Right cardiac atrium (tissue), 5 donors: Measurements from ENCODE around the gene DDX46. TPM values are rescaled to one million over a fixed set of nuclear protein-coding genes. Genes with fewer than 3 reads are reported as not detected.
"Not testable (repeated sequence)": the region's sequence is repeated elsewhere in the genome, so short reads cannot be mapped to it uniquely, and the experiment has no call there.

Experiments
- ATAC-seq, 2 donors: fragments of 200-7000 bp; cut with Tn5 transposase; one replicate each; pipeline versions ENCODE4 v1.8.0 to v1.9.1; 2020; ENCODE audit warnings: moderate library complexity in 2 of 2, mild to moderate bottlenecking in 1 of 2
- DNase-seq, 3 donors: peaks; one replicate each; pipeline ENCODE4 v3.0.0-alpha.2; 2020
- H3K27ac ChIP-seq: one replicate; pipeline ENCODE4 v1.5.1; 2013; ENCODE audit warnings: mild to moderate bottlenecking, low read length, control low read depth, moderate library complexity
- H3K27me3 ChIP-seq: one replicate; pipeline ENCODE4 v1.6.1; 2013; ENCODE audit not compliant: control insufficient read depth, insufficient read depth
- H3K4me1 ChIP-seq: one replicate; pipeline ENCODE4 v1.6.1; 2013; ENCODE audit warnings: low read length; ENCODE audit not compliant: control insufficient read depth, insufficient read depth
- H3K4me3 ChIP-seq: one replicate; pipeline ENCODE4 v1.5.1; 2013; ENCODE audit warnings: low read length, control low read depth
- H3K9me3 ChIP-seq: one replicate; pipeline ENCODE4 v1.6.1; 2013; ENCODE audit warnings: low read length; ENCODE audit not compliant: control insufficient read depth
- WGBS: extraction: QIAGEN DNeasy Blood & Tissue Kit; methylation state at CpG from one replicate; pipeline ENCODE4 v1.1.7; 2013; 5-methylcytosine and 5-hydroxymethylcytosine counted together
- intact Hi-C, 4 donors: fragments of 100-400 bp; cut with DNase I; formaldehyde crosslinking; loops; one replicate each; pipeline versions ENCODE4 v1.11.0 to v1.14.0; 2022 to 2023
- polyA plus RNA-seq: library from polyadenylated mRNA; stranded (reverse); fragments of 200-250 nt; gene quantifications from one replicate; pipeline ENCODE4 v1.2.3, GENCODE V29; 2013
- total RNA-seq, 4 donors: library from RNA; stranded (reverse); fragmentation: NEBNext Ultra II Directional; extraction: Animal tissue kit (Norgen Biotek cat#: 25700); gene quantifications; one replicate each; pipeline ENCODE4 v1.2.1, GENCODE V29; 2021
- donor health status: healthy with polysubstance abuse.
- donor health status: DM: no; HTN: yes; CAD: no.
- donor health status: DM: no; HTN: no; CAD: no.
- donor health status: DM: no; HTN: yes; CAD: no; lungs with severe emphysema.
- donor health status: DM: yes; HTN: yes; CAD: no.

DDX46 gene
- total and polyA plus RNA-seq, 5 donors, result 14.3 to 31.1 (median 24.5) TPM

- H3K27me3 ChIP-seq, result no peaks in the 10 kb centered on the region
- no peak overlapping the region for H3K4me3 ChIP-seq
- H3K27ac ChIP-seq, result no peak overlapping the region
- 74% methylated on average over 4 of the region's 4 CpGs for WGBS
- intact Hi-C loops, result no loop called here
- no peak for ATAC-seq
- H3K9me3 ChIP-seq, result no peaks in the 10 kb centered on the region
- DNase-seq, result no peak
- no peaks in the 10 kb centered on the region for H3K4me1 ChIP-seq
Observed at GRCh38 chr5:134818776-134819175, 60.2 kb downstream of the DDX46 start.

GRCh38 chr5:134819407-134819963 is 60.9 kb downstream of the DDX46 start:
- 93% methylated on average over 4 of the region's 4 CpGs for WGBS
- no peak for ATAC-seq
- no peak overlapping the region for H3K27ac ChIP-seq

GRCh38 chr5:134821841-134822240 is 63.3 kb downstream of the DDX46 start:
- H3K27me3 ChIP-seq, result no peaks in the 10 kb centered on the region
- H3K27ac ChIP-seq, result no peak overlapping the region
- H3K9me3 ChIP-seq, result no peaks in the 10 kb centered on the region
- no peak for DNase-seq
- no peak overlapping the region for H3K4me3 ChIP-seq
- intact Hi-C loops, result no loop called here
- no peak for ATAC-seq
- H3K4me1 ChIP-seq, result no peaks in the 10 kb centered on the region
- 89% methylated on average over 7 of the region's 7 CpGs for WGBS

More at GRCh38 chr5:134819407-134819963, 60.9 kb downstream of the DDX46 start:
- no peaks in the 10 kb centered on the region for H3K27me3 ChIP-seq
- intact Hi-C loops, result no loop called here
- no peak overlapping the region for H3K4me3 ChIP-seq
- DNase-seq, result no peak
- H3K9me3 ChIP-seq, result no peaks in the 10 kb centered on the region
- H3K4me1 ChIP-seq, result no peaks in the 10 kb centered on the region

- DNase-seq (no peak), ATAC-seq (no peak)
- H3K4me1 ChIP-seq, result no peaks in the 10 kb centered on the region
- H3K9me3 ChIP-seq, result no peaks in the 10 kb centered on the region
- intact Hi-C loops, result no loop called here
- no peak overlapping the region for H3K27ac ChIP-seq
- WGBS, result 97% methylated on average over 1 of the region's 1 CpG
- no peak overlapping the region for H3K4me3 ChIP-seq
- no peaks in the 10 kb centered on the region for H3K27me3 ChIP-seq
Observed at GRCh38 chr5:134824681-134825080, 66.1 kb downstream of the DDX46 start.

- Histone ChIP-seq H3K4me3 (no peak overlapping the region), H3K9me3 (no peaks in the 10 kb centered on the region), H3K27me3 (no peaks in the 10 kb centered on the region), H3K27ac (no peak overlapping the region), H3K4me1 (no peaks in the 10 kb centered on the region)
- WGBS, result 86% methylated on average over 7 of the region's 7 CpGs
- ATAC-seq (no peak), DNase-seq (no peak)
- intact Hi-C loops, result no loop called here
Observed at GRCh38 chr5:134825212-134825611, 66.6 kb downstream of the DDX46 start.

GRCh38 chr5:134833340-134834032 is 74.9 kb downstream of the DDX46 start:
- no peak for DNase-seq
- whole genome bisulfite sequencing, result 87% methylated on average over 3 of the region's 3 CpGs
- no peak overlapping the region for H3K4me3 ChIP-seq
- no peaks in the 10 kb centered on the region for H3K9me3 ChIP-seq
- intact Hi-C loops, result no loop called here
- H3K4me1 ChIP-seq, result peaks cover 1% of the 10 kb centered on the region
- no peak for ATAC-seq
- H3K27me3 ChIP-seq, result no peaks in the 10 kb centered on the region
- H3K27ac ChIP-seq, result no peak overlapping the region

GRCh38 chr5:134835623-134836022 is 77.0 kb downstream of the DDX46 start:
- ATAC-seq, result no peak
- intact Hi-C loops, result no loop called here
- WGBS, result 99% methylated on average over 2 of the region's 2 CpGs
- DNase-seq, result no peak
- no peak overlapping the region for H3K27ac ChIP-seq
- H3K27me3 ChIP-seq, result no peaks in the 10 kb centered on the region
- peaks cover 1% of the 10 kb centered on the region for H3K4me1 ChIP-seq
- H3K4me3 ChIP-seq, result no peak overlapping the region
- no peaks in the 10 kb centered on the region for H3K9me3 ChIP-seq

- Histone ChIP-seq H3K27ac (no peak overlapping the region), H3K4me3 (no peak overlapping the region), H3K4me1 (peaks cover 1% of the 10 kb centered on the region), H3K9me3 (no peaks in the 10 kb centered on the region), H3K27me3 (no peaks in the 10 kb centered on the region)
- 95% methylated on average over 3 of the region's 3 CpGs for WGBS
- intact Hi-C loops, result no loop called here
- ATAC-seq (no peak), DNase-seq (no peak)
Observed at GRCh38 chr5:134837530-134838181, 79.1 kb downstream of the DDX46 start.

GRCh38 chr5:134838361-134838760 is 79.8 kb downstream of the DDX46 start:
- DNase-seq, ATAC-seq, H3K9me3 ChIP-seq, intact Hi-C loops, H3K4me3 ChIP-seq, H3K27me3 ChIP-seq, H3K4me1 ChIP-seq, H3K27ac ChIP-seq: not testable (repeated sequence)
- WGBS, result 82% methylated on average over 9 of the region's 9 CpGs

GRCh38 chr5:134840811-134841210 is 82.2 kb downstream of the DDX46 start:
- Histone ChIP-seq H3K9me3 (no peaks in the 10 kb centered on the region), H3K4me1 (peaks cover 4% of the 10 kb centered on the region), H3K27me3 (no peaks in the 10 kb centered on the region), H3K4me3 (no peak overlapping the region), H3K27ac (no peak overlapping the region)
- intact Hi-C loops, result loop anchor here in 1 of 4 donors (10.0 kb wide), 1 partner anchor 64 kb away; the partner anchor contains the start of gene PCBD2
- ATAC-seq (no peak), DNase-seq (no peak)
- 91% methylated on average over 3 of the region's 3 CpGs for WGBS

- WGBS, result 93% methylated on average over 1 of the region's 1 CpG
- ATAC-seq (no peak), DNase-seq (no peak)
- Histone ChIP-seq H3K4me3 (no peak overlapping the region), H3K4me1 (peaks cover 2% of the 10 kb centered on the region), H3K9me3 (no peaks in the 10 kb centered on the region), H3K27me3 (no peaks in the 10 kb centered on the region), H3K27ac (no peak overlapping the region)
- intact Hi-C loops, result loop anchor here in 1 of 4 donors (10.0 kb wide), 1 partner anchor 61 kb away; the partner anchor contains the start of gene PCBD2
Observed at GRCh38 chr5:134844252-134844651, 85.7 kb downstream of the DDX46 start.
